ENCODE data around the gene ATF6B.

DNA sequence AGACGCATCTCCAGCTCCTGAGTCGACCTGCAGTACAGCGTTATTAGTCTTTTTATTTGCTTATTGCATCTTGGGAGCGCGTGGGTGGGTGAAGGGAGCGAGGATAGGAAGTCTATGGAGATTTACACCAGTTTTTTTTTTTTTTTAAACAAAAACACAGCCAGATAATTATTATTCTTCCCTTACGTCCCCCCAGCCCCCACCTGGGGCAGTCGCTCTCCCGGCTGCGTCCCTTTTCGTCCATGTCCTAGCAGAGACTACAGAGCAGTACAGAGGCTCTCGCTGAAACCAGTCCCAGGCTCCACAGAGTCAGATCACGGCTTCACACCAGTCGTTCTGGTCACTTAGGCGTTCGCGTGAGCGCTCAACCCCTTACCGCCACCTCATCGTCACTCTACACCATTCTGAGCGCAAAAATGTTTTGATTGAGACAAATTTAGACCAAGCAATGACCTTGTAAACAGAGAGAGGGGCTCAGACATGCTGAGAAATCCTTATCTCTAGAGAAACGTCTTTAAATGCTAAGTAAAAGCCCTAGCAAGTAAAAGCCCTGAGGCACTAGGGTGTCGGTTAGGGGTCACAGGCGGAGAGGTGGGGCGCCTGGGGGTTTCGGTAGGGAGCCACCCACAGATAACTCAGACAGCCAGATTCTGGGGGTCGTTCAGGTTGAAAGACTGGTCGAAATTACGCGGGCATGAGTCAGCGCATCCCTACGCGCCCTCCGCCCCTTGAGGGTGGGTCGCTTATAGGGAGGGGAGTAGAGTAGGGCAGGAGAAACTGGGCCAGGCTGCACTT lies 24.9 kb upstream of the ATF6B start:
- TF ChIP-seq EP300 (IDR thresholded peaks at IDR 0.05): no peak
- TF ChIP-seq, protein P1, sequence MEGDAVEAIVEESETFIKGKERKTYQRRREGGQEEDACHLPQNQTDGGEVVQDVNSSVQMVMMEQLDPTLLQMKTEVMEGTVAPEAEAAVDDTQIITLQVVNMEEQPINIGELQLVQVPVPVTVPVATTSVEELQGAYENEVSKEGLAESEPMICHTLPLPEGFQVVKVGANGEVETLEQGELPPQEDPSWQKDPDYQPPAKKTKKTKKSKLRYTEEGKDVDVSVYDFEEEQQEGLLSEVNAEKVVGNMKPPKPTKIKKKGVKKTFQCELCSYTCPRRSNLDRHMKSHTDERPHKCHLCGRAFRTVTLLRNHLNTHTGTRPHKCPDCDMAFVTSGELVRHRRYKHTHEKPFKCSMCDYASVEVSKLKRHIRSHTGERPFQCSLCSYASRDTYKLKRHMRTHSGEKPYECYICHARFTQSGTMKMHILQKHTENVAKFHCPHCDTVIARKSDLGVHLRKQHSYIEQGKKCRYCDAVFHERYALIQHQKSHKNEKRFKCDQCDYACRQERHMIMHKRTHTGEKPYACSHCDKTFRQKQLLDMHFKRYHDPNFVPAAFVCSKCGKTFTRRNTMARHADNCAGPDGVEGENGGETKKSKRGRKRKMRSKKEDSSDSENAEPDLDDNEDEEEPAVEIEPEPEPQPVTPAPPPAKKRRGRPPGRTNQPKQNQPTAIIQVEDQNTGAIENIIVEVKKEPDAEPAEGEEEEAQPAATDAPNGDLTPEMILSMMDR (IDR thresholded peaks at IDR 0.05): no peak
- peak; percentile 19 for TF ChIP-seq POLR2A (IDR thresholded peaks at IDR 0.05)
